Muscle of arm (tissue), 12 donors: Measurements from ENCODE around the gene TMEM269. TPM values are rescaled to one million over a fixed set of nuclear protein-coding genes. Genes with fewer than 3 reads are reported as not detected.

ENCODE experiments used
- DNase-seq: peaks from one replicate; pipeline ENCODE4 v3.0.0-alpha.2; 2013
- polyA plus RNA-seq, 12 donors: library from polyadenylated mRNA; unstranded; fragments of 120-200 nt; gene quantifications; one replicate each; pipeline ENCODE4 v1.2.1, GENCODE V29; 2013; ENCODE audit not compliant: insufficient read length in 12 of 12

TMEM269 gene
- polyA plus RNA-seq, 12 donors = 0.41 to 1.2 (median 0.79) TPM; not detected in 2

DNA sequence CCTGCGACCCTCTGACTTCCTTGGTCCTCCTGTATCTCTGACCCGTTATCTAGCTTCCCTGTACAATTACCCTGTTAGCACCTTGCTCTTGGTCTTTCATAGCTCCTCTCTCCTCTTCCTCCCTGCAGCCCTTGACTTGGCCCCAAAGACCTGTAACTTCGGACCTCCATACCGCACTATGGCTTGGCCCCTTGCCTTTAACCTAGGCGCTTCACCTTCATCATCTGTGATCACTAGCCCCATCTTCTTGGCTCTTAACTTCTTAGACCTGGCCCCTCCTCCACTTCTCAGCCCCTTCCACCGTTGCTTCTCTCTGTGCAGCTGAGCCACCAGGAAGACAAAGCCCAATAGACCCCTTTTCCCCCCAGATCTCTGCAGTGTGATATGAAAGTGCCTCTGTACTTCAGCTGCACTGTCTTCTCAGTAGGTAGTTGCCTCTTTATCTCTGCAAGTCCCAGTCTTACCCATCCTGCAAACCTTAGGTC lies 62.4 kb downstream of the TMEM269 start:
- no peak for DNase-seq

DNA sequence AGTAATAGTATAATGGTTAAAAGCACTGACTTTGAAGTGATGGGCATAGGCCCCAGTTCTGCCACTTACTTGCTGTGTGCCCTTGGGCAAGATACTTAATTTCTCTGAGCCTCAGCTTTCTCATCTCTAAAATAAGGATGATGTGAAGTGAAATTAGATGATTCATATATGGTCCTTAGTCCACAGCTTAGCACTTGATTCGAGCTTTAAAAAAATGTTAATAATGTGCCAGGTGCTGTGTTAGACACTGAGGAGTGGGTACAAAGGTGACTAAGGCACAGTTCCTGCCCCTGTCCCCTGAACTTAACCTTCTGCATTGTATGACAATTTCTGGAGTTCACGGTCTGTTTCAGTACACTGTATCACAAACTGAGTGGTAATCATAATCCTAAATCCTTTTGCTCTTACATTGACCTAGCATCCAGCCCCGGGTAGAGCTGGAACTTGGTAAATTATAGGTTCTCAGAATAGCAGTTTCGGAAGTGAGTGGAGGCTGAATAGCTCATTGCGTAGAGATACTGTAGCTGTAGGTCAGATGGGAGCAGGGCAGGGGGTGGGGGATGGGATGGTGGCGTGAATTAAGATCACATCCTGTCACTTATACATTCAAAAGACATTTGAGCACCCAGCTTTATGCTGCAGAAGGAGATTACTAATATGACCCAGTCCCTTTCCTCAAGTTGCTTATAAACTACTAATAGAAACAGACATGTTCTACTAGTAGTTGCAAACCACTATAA lies 63.1 kb downstream of the TMEM269 start:
- no peak for DNase-seq

DNA sequence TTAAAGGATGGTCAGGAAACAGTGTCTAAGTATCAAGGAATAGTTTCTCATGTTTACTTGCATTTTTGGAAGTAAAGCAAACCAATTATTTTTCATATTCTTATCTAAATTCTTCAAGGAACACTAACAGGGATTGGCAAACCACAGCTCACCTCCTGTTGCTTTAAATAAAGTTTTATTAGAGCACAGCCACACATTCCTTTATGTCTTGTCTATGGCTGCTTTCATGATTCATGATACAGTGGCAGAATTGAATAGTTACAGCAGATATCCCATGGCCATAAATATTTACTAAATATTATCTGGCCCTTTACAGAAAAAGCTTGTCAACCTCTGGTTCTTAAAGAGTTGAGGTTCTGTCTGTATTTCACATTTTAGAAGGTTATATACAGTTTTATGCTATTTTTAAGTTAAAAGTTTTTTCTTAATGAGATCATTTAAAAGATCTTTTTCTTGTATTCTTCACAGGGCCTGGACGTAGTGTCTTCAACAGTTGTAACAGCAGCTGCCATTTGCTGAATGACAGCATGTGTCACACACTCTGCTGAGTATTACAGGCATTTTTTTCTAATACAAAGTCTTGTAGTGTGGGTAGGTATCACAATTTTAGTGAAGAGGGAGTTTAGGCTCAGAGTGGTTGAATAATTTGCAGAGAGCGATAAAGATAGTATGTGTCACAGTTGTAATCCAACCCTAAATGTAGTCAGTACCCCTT lies 64.2 kb downstream of the TMEM269 start:
- no peak for DNase-seq

DNA sequence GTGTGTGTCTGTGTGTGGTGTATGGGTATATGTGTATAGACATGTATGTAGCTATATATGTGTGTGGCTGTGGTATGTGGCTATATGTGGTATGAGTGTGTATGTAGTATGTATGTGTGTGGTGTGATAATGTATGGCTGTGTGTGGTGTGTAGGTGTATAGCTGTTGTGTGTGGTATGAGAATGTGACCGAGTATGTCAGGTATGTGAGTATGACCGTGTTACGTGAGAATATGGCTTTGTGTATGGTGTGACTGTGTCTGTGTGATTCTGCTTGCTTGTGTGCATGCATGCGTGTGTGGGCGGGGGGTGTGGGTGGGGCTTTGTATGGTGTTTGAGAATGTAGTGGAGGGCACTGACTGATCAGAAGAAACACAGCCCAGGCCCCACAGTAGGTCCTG lies 65.2 kb downstream of the TMEM269 start:
- no peak for DNase-seq

Other genes starting within 250 kb of the TMEM269 start
- 10 to 100 TPM in 11 of 12 donors, not detected in 1; 22.9 to 49.3 (median 38.7) TPM for gene PPIH, start 126.6 kb upstream of the TMEM269 start, polyA plus RNA-seq
- 1,000 to 10,000 TPM in 4 of 12 donors, 100 to 1,000 TPM in 8; 675 to 1,051 (median 970) TPM for gene YBX1, start 102.6 kb upstream of the TMEM269 start, polyA plus RNA-seq
- 1 to 10 TPM in 4 of 12 donors, under 1 TPM in 6, not detected in 2; 0.27 to 2.2 (median 0.72) TPM for gene CLDN19, start 44.8 kb upstream of the TMEM269 start, polyA plus RNA-seq
- gene P3H1, start 18.0 kb upstream of the TMEM269 start, polyA plus RNA-seq = 100 to 1,000 TPM in 1 of 12 donors, 10 to 100 TPM in 10, not detected in 1; 48.7 to 102 (median 58.2) TPM
- gene C1orf50, start 17.7 kb upstream of the TMEM269 start, polyA plus RNA-seq = 10 to 100 TPM in 9 of 12 donors, 1 to 10 TPM in 2, not detected in 1; 7.6 to 20.0 (median 12.2) TPM
- gene ERMAP, start 32.1 kb downstream of the TMEM269 start, polyA plus RNA-seq = 10 to 100 TPM in 5 of 12 donors, 1 to 10 TPM in 6, not detected in 1; 7.9 to 26.6 (median 9.2) TPM
- gene SVBP, start 32.4 kb downstream of the TMEM269 start, polyA plus RNA-seq = 10 to 100 TPM in 11 of 12 donors, not detected in 1; 39.5 to 66.3 (median 48.9) TPM
- 10 to 100 TPM in 6 of 12 donors, 1 to 10 TPM in 5, not detected in 1; 8.5 to 16.3 (median 10.5) TPM for gene ZNF691, start 61.6 kb downstream of the TMEM269 start, polyA plus RNA-seq
- gene SLC2A1, start 173.9 kb downstream of the TMEM269 start, polyA plus RNA-seq = 10 to 100 TPM in 11 of 12 donors, not detected in 1; 16.5 to 99.0 (median 23.9) TPM